Pancreas (tissue), 10 donors: Measurements from ENCODE around the gene CTSA. TPM values are rescaled to one million over a fixed set of nuclear protein-coding genes. Genes with fewer than 3 reads are reported as not detected.

Experiments
- ATAC-seq, 4 donors: fragments of 200-7000 bp; cut with Tn5 transposase; one replicate each; pipeline versions ENCODE4 v1.8.0 to v1.9.1; 2020; ENCODE audit warnings: mild to moderate bottlenecking in 4 of 4, moderate library complexity in 4 of 4
- DNase-seq, 6 donors: peaks; one replicate each; pipeline ENCODE4 v3.0.0-alpha.2; 2020
- FAIRE-seq: peaks from 2 replicates; lab custom pipeline; 2012; peaks lifted over from hg19 to GRCh38; lab: Jason Lieb, UNC
- H3K27ac ChIP-seq, 4 donors: fragments of 200-600 bp; sonication (generic); 1 replicate in 3 of 4; 2 replicates in 1 of 4; pipeline versions ENCODE4 v1.5.0 to v1.8.0; 2020
- H3K27me3 ChIP-seq, 4 donors: fragments of 200-600 bp; one replicate each; pipeline ENCODE4 v1.8.0; 2021
- H3K36me3 ChIP-seq, 3 donors: fragments of 200-600 bp; sonication (generic) in 1 of 3; one replicate each; pipeline versions ENCODE4 v1.5.0 to v1.8.0; 2020 to 2021
- H3K4me1 ChIP-seq, 3 donors: fragments of 200-600 bp; one replicate each; pipeline ENCODE4 v1.8.0; 2021
- H3K4me3 ChIP-seq, 4 donors: fragments of 200-600 bp; sonication (generic) in 2 of 4; one replicate each; pipeline versions ENCODE4 v1.5.0 to v1.8.0; 2020 to 2021
- H3K9me3 ChIP-seq, 4 donors: fragments of 200-600 bp; one replicate each; pipeline ENCODE4 v1.8.0; 2021
- CTCF ChIP-seq, 4 donors: fragments of 200-600 bp; sonication (generic) in 3 of 4; IDR thresholded peaks; one replicate each; pipeline versions ENCODE4 v1.5.0 to v1.8.0; 2021; ENCODE audit warnings: antibody characterized with exemption in 4 of 4
- WGBS, 2 donors: extraction: QIAGEN DNeasy Blood & Tissue Kit; methylation state at CpG; one replicate each; pipeline ENCODE4 v1.1.7; 2013; 5-methylcytosine and 5-hydroxymethylcytosine counted together
- intact Hi-C, 3 donors: fragments of 100-400 bp; cut with DNase I; formaldehyde crosslinking; loops; one replicate each; pipeline versions ENCODE4 v1.11.1 to v1.14.2; 2022
- polyA plus RNA-seq, 2 donors: library from polyadenylated mRNA; stranded (reverse); fragments of 200-250 nt; gene quantifications; one replicate each; pipeline ENCODE4 v1.2.3, GENCODE V29; 2013
- total RNA-seq, 6 donors: library from RNA; stranded (reverse); fragmentation: NEBNext Ultra II Directional in 4 of 6; extraction: Animal tissue kit (Norgen Biotek cat#: 25700) in 4 of 6; gene quantifications; one replicate each; pipeline versions ENCODE4 v1.2.1 to v1.2.4, GENCODE V29; 2021 to 2023
- donor health status: healthy with polysubstance abuse.
- donor health status: DM: no; HTN: no; CAD: no; lungs with moderate emphysema.
- donor health status: DM: no; HTN: no; CAD: no.
- donor health status: control.
- donor health status: control.
- donor health status: Bipolar disorder and iron deficiency.
- donor health status: DM: yes; HTN: yes; CAD: no.
- donor health status: DM: no; HTN: no; CAD: no.
- donor health status: DM: no; HTN: no; CAD: no.
- donor health status: DM: yes; HTN: yes; CAD: no.

CTSA gene
- 10 to 100 TPM; 27.6 to 97.8 (median 41.5) TPM for total RNA-seq
- polyA plus RNA-seq: 100 to 1,000 TPM in 1 of 2 donors, 10 to 100 TPM in 1; 89.3 to 103 TPM

- Histone ChIP-seq H3K4me1 (peaks cover 3 to 4% (median 4%) of the 10 kb centered on the region in 3 donors), H3K36me3 (no peaks in the 10 kb centered on the region), H3K9me3 (no peaks in the 10 kb centered on the region), H3K27me3 (no peaks in the 10 kb centered on the region), H3K4me3 (peak within 1 kb of the TSS; percentile 65 to 93 (median 80)), H3K27ac (peak within 1 kb of the TSS; percentile 61 to 82 (median 75))
- ATAC-seq (peak; percentile 87 to 89 (median 88)), DNase-seq (peak; percentile 88 to 96 (median 91)), FAIRE-seq (no peak)
- no peak for TF ChIP-seq CTCF (IDR thresholded peaks at IDR 0.05)
- intact Hi-C loops: no loop called here
- WGBS, 2 donors: 1% methylated on average over 59 to 78 of the region's 78 CpGs
These were observed at the start of gene CTSA, which contains the start of gene NEURL2 for GRCh38 chr20:45890985-45891983. TSS of gene CTSA (plus strand) at chr20:45891335. CDS start at chr20:45891569, 234 bp downstream. TSS of gene NEURL2 (minus strand) at chr20:45891208. CDS start at chr20:45890991, 217 bp downstream.

GRCh38 chr20:45841407-45842129 lies 49.6 kb upstream of the CTSA start:
- peak in 1 of 4 donors; percentile 6 for ATAC-seq
- Histone ChIP-seq H3K27ac (no peak overlapping the region), H3K36me3 (peaks cover 0 to 42% (median 8%) of the 10 kb centered on the region in 3 donors), H3K9me3 (no peaks in the 10 kb centered on the region), H3K27me3 (no peaks in the 10 kb centered on the region), H3K4me1 (no peaks in the 10 kb centered on the region), H3K4me3 (no peak overlapping the region)
- FAIRE-seq: no peak
- DNase-seq: no peak
- no peak for TF ChIP-seq CTCF (IDR thresholded peaks at IDR 0.05)
- WGBS, 2 donors: 95 to 97% methylated on average over 10 of the region's 10 CpGs
- intact Hi-C loops: no loop called here

GRCh38 chr20:45842169-45842812 lies 48.8 kb upstream of the CTSA start:
- no peak for DNase-seq

GRCh38 chr20:45843506-45843905 lies 47.6 kb upstream of the CTSA start:
- TF ChIP-seq CTCF (IDR thresholded peaks at IDR 0.05): no peak
- no peaks in the 10 kb centered on the region for H3K4me1 ChIP-seq
- H3K27ac ChIP-seq: no peak overlapping the region
- no peak overlapping the region for H3K4me3 ChIP-seq
- FAIRE-seq (no peak), DNase-seq (no peak), ATAC-seq (no peak)
- H3K36me3 ChIP-seq: peaks cover 0 to 50% (median 11%) of the 10 kb centered on the region in 3 donors
- intact Hi-C loops: no loop called here
- H3K27me3 ChIP-seq: no peaks in the 10 kb centered on the region
- 89 to 90% methylated on average over 14 of the region's 14 CpGs for WGBS, 2 donors
- no peaks in the 10 kb centered on the region for H3K9me3 ChIP-seq

More at GRCh38 chr20:45842169-45842812, 48.8 kb upstream of the CTSA start:
- FAIRE-seq: no peak
- no peaks in the 10 kb centered on the region for H3K4me1 ChIP-seq
- 80 to 82% methylated on average over 5 of the region's 5 CpGs for WGBS, 2 donors
- H3K27me3 ChIP-seq: no peaks in the 10 kb centered on the region
- peak in 2 of 4 donors; percentile 7 to 33 for ATAC-seq
- no peak overlapping the region for H3K4me3 ChIP-seq
- peaks cover 0 to 49% (median 8%) of the 10 kb centered on the region in 3 donors for H3K36me3 ChIP-seq
- TF ChIP-seq CTCF (IDR thresholded peaks at IDR 0.05): no peak
- no peaks in the 10 kb centered on the region for H3K9me3 ChIP-seq
- intact Hi-C loops: no loop called here
- no peak overlapping the region for H3K27ac ChIP-seq
